Activated naive CD8-positive, alpha-beta T cell (primary cell): Measurements from ENCODE around the gene GLOD4.
"Not testable (repeated sequence)": the region's sequence is repeated elsewhere in the genome, so short reads cannot be mapped to it uniquely, and the experiment has no call there.

Experiments
- H3K27ac Mint-ChIP-seq: one replicate; pipeline ENCODE4 v1.8.0; 2021; ENCODE audit warnings: mixed read lengths
- H3K27me3 Mint-ChIP-seq: one replicate; pipeline ENCODE4 v1.8.0; 2021; ENCODE audit warnings: mixed read lengths
- H3K36me3 Mint-ChIP-seq: one replicate; pipeline ENCODE4 v1.8.0; 2021; ENCODE audit warnings: mixed read lengths
- H3K4me1 Mint-ChIP-seq: one replicate; pipeline ENCODE4 v1.8.0; 2021; ENCODE audit warnings: low read depth, mixed read lengths
- H3K4me3 Mint-ChIP-seq: one replicate; pipeline ENCODE4 v1.8.0; 2021; ENCODE audit warnings: mild to moderate bottlenecking, mixed read lengths
- H3K9me3 Mint-ChIP-seq: one replicate; pipeline ENCODE4 v1.8.0; 2021; ENCODE audit warnings: low read depth, mixed read lengths

Gene GLOD4

GRCh38 chr17:806781-807522 is 24.9 kb upstream of the GLOD4 start:
- H3K27me3 Mint-ChIP-seq, result no peaks in the 10 kb centered on the region
- no peak overlapping the region for H3K27ac Mint-ChIP-seq
- H3K4me1 Mint-ChIP-seq, result no peaks in the 10 kb centered on the region
- H3K9me3 Mint-ChIP-seq, result no peaks in the 10 kb centered on the region
- no peak overlapping the region for H3K4me3 Mint-ChIP-seq
- H3K36me3 Mint-ChIP-seq, result no peaks in the 10 kb centered on the region

- Mint-ChIP-seq H3K4me1 (no peaks in the 10 kb centered on the region), H3K9me3 (no peaks in the 10 kb centered on the region), H3K27ac (no peak overlapping the region), H3K36me3 (no peaks in the 10 kb centered on the region), H3K4me3 (no peak overlapping the region), H3K27me3 (no peaks in the 10 kb centered on the region)
Observed at GRCh38 chr17:806346-806745, 24.3 kb upstream of the GLOD4 start.

GRCh38 chr17:805886-806285 is 23.8 kb upstream of the GLOD4 start:
- not testable (repeated sequence) for H3K4me3 Mint-ChIP-seq, H3K36me3 Mint-ChIP-seq, H3K9me3 Mint-ChIP-seq, H3K4me1 Mint-ChIP-seq, H3K27me3 Mint-ChIP-seq, H3K27ac Mint-ChIP-seq

GRCh38 chr17:804541-805435 is 22.7 kb upstream of the GLOD4 start:
- Mint-ChIP-seq H3K27ac (no peak overlapping the region), H3K36me3 (no peaks in the 10 kb centered on the region), H3K4me1 (no peaks in the 10 kb centered on the region), H3K9me3 (no peaks in the 10 kb centered on the region), H3K27me3 (no peaks in the 10 kb centered on the region), H3K4me3 (no peak overlapping the region)

- H3K36me3 Mint-ChIP-seq, result no peaks in the 10 kb centered on the region
- H3K27ac Mint-ChIP-seq, result no peak overlapping the region
- H3K9me3 Mint-ChIP-seq, result no peaks in the 10 kb centered on the region
- no peaks in the 10 kb centered on the region for H3K27me3 Mint-ChIP-seq
- no peak overlapping the region for H3K4me3 Mint-ChIP-seq
- H3K4me1 Mint-ChIP-seq, result no peaks in the 10 kb centered on the region
Observed at GRCh38 chr17:802901-803881, 21.1 kb upstream of the GLOD4 start.

GRCh38 chr17:802481-802880 is 20.4 kb upstream of the GLOD4 start:
- Mint-ChIP-seq H3K4me1 (no peaks in the 10 kb centered on the region), H3K27ac (no peak overlapping the region), H3K27me3 (no peaks in the 10 kb centered on the region), H3K36me3 (no peaks in the 10 kb centered on the region), H3K9me3 (no peaks in the 10 kb centered on the region), H3K4me3 (no peak overlapping the region)

- Mint-ChIP-seq H3K27me3 (no peaks in the 10 kb centered on the region), H3K27ac (no peak overlapping the region), H3K36me3 (no peaks in the 10 kb centered on the region), H3K4me3 (no peak overlapping the region), H3K4me1 (no peaks in the 10 kb centered on the region), H3K9me3 (no peaks in the 10 kb centered on the region)
Observed at GRCh38 chr17:801660-802059, 19.6 kb upstream of the GLOD4 start.

GRCh38 chr17:800446-801242 is 18.6 kb upstream of the GLOD4 start:
- H3K9me3 Mint-ChIP-seq, result no peaks in the 10 kb centered on the region
- no peaks in the 10 kb centered on the region for H3K4me1 Mint-ChIP-seq
- H3K27me3 Mint-ChIP-seq, result no peaks in the 10 kb centered on the region
- H3K27ac Mint-ChIP-seq, result no peak overlapping the region
- H3K36me3 Mint-ChIP-seq, result no peaks in the 10 kb centered on the region
- H3K4me3 Mint-ChIP-seq, result no peak overlapping the region

GRCh38 chr17:799261-799660 is 17.2 kb upstream of the GLOD4 start:
- H3K4me3 Mint-ChIP-seq, result no peak overlapping the region
- H3K27ac Mint-ChIP-seq, result no peak overlapping the region
- peaks cover 7% of the 10 kb centered on the region for H3K4me1 Mint-ChIP-seq
- H3K9me3 Mint-ChIP-seq, result no peaks in the 10 kb centered on the region
- H3K27me3 Mint-ChIP-seq, result no peaks in the 10 kb centered on the region
- H3K36me3 Mint-ChIP-seq, result no peaks in the 10 kb centered on the region

- Mint-ChIP-seq H3K9me3 (no peaks in the 10 kb centered on the region), H3K4me1 (peaks cover 7% of the 10 kb centered on the region), H3K27me3 (no peaks in the 10 kb centered on the region), H3K27ac (no peak overlapping the region), H3K36me3 (no peaks in the 10 kb centered on the region), H3K4me3 (no peak overlapping the region)
Observed at GRCh38 chr17:798246-798645, 16.2 kb upstream of the GLOD4 start.

GRCh38 chr17:797236-797840 is 15.3 kb upstream of the GLOD4 start:
- Mint-ChIP-seq H3K9me3 (no peaks in the 10 kb centered on the region), H3K27ac (no peak overlapping the region), H3K4me1 (peaks cover 7% of the 10 kb centered on the region), H3K36me3 (no peaks in the 10 kb centered on the region), H3K4me3 (no peak overlapping the region), H3K27me3 (no peaks in the 10 kb centered on the region)

GRCh38 chr17:796609-797008 is 14.5 kb upstream of the GLOD4 start:
- Mint-ChIP-seq H3K4me1 (peaks cover 7% of the 10 kb centered on the region), H3K36me3 (no peaks in the 10 kb centered on the region), H3K9me3 (no peaks in the 10 kb centered on the region), H3K27me3 (no peaks in the 10 kb centered on the region), H3K27ac (no peak overlapping the region), H3K4me3 (no peak overlapping the region)

GRCh38 chr17:795721-796120 is 13.6 kb upstream of the GLOD4 start:
- Mint-ChIP-seq H3K9me3 (no peaks in the 10 kb centered on the region), H3K4me1 (peaks cover 8% of the 10 kb centered on the region), H3K27ac (no peak overlapping the region), H3K27me3 (no peaks in the 10 kb centered on the region), H3K36me3 (peaks cover 3% of the 10 kb centered on the region), H3K4me3 (no peak overlapping the region)

- no peaks in the 10 kb centered on the region for H3K9me3 Mint-ChIP-seq
- no peak overlapping the region for H3K4me3 Mint-ChIP-seq
- peaks cover 8% of the 10 kb centered on the region for H3K4me1 Mint-ChIP-seq
- no peak overlapping the region for H3K27ac Mint-ChIP-seq
- no peaks in the 10 kb centered on the region for H3K27me3 Mint-ChIP-seq
- H3K36me3 Mint-ChIP-seq, result peaks cover 3% of the 10 kb centered on the region
Observed at GRCh38 chr17:795276-795675, 13.2 kb upstream of the GLOD4 start.
